ENCODE measurements around the gene SERPINB1. TPM values are rescaled to one million over a fixed set of nuclear protein-coding genes. Genes with fewer than 3 reads are reported as not detected.

Gene SERPINB1
- total and polyA plus RNA-seq, 9 of the 15 experiments (the other 6 are each of a cell fraction or from before 2014, with no cell fraction given) = 33.9 to 108 (median 63.8) TPM

DNA sequence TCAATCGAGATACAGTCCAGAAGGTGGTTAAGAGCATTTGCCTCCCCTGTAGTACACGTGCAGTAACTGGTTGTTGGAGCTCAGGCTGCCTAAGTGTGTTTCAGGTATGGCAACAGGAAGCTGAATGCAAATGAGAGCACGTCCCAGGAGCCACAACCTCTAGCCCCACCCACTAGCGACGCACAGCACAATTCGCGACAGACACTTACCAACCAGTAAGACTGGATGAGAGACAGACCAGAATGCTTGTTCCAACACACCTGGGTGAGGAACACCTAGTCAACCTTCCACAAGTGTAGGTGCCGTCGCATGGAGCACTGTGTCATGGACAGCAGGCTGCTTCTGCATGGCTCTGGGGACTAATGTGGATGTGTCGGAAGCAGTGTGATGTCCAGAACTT lies 7.2 kb upstream of the SERPINB1 start (continued):
- TF ChIP-seq ZFP30 (CRISPR knock-in tag; IDR thresholded peaks at IDR 0.05; ENCODE audit: borderline replicate concordance) (no peak), RFX1 (IDR thresholded peaks at IDR 0.05) (no peak; the same call in 1 of the 2 replicates), ZNF644 (tag; IDR thresholded peaks at IDR 0.05; ENCODE audit: low read depth) (no peak), ESRRA (IDR thresholded peaks at IDR 0.05; ENCODE audit: borderline replicate concordance, low read depth) (no peak), ZNF778 (CRISPR knock-in tag; IDR thresholded peaks at IDR 0.05) (no peak), HCFC1 (IDR thresholded peaks at IDR 0.05; ENCODE audit: low read depth, low read length) (no peak), ZNF217 (CRISPR knock-in tag; IDR thresholded peaks at IDR 0.05) (no peak), ETV1 (tag; conservative IDR thresholded peaks at IDR 0.05; ENCODE audit: low read depth) (no peak), SETDB1 (IDR thresholded peaks at IDR 0.05; ENCODE audit: low read length) (no peak), HOXB6 (CRISPR knock-in tag; IDR thresholded peaks at IDR 0.05; ENCODE audit: borderline replicate concordance) (no peak), ATF1 (CRISPR knock-in tag; IDR thresholded peaks at IDR 0.05) (no peak), ATF1 (tag; IDR thresholded peaks at IDR 0.05) (no peak; the same call in 1 of the 2 replicates), SP2 (IDR thresholded peaks at IDR 0.05; ENCODE audit: extremely low read depth, low read depth, low read length, poor library complexity, severe bottlenecking) (no peak), EP400 (IDR thresholded peaks at IDR 0.05) (0 out of 2 replicates have a peak, but pooled peaks have one; percentile 10), FOXK1 (CRISPR knock-in tag; IDR thresholded peaks at IDR 0.05; ENCODE audit: borderline replicate concordance) (no peak), STAT5A (IDR thresholded peaks at IDR 0.05; ENCODE audit: borderline replicate concordance, low read length) (no peak)
- TF ChIP-seq, protein P1, sequence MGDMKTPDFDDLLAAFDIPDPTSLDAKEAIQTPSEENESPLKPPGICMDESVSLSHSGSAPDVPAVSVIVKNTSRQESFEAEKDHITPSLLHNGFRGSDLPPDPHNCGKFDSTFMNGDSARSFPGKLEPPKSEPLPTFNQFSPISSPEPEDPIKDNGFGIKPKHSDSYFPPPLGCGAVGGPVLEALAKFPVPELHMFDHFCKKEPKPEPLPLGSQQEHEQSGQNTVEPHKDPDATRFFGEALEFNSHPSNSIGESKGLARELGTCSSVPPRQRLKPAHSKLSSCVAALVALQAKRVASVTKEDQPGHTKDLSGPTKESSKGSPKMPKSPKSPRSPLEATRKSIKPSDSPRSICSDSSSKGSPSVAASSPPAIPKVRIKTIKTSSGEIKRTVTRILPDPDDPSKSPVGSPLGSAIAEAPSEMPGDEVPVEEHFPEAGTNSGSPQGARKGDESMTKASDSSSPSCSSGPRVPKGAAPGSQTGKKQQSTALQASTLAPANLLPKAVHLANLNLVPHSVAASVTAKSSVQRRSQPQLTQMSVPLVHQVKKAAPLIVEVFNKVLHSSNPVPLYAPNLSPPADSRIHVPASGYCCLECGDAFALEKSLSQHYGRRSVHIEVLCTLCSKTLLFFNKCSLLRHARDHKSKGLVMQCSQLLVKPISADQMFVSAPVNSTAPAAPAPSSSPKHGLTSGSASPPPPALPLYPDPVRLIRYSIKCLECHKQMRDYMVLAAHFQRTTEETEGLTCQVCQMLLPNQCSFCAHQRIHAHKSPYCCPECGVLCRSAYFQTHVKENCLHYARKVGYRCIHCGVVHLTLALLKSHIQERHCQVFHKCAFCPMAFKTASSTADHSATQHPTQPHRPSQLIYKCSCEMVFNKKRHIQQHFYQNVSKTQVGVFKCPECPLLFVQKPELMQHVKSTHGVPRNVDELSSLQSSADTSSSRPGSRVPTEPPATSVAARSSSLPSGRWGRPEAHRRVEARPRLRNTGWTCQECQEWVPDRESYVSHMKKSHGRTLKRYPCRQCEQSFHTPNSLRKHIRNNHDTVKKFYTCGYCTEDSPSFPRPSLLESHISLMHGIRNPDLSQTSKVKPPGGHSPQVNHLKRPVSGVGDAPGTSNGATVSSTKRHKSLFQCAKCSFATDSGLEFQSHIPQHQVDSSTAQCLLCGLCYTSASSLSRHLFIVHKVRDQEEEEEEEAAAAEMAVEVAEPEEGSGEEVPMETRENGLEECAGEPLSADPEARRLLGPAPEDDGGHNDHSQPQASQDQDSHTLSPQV (IDR thresholded peaks at IDR 0.05) = 0 out of 2 replicates have a peak, but pooled peaks have one; percentile 66
- TF ChIP-seq, protein P2, sequence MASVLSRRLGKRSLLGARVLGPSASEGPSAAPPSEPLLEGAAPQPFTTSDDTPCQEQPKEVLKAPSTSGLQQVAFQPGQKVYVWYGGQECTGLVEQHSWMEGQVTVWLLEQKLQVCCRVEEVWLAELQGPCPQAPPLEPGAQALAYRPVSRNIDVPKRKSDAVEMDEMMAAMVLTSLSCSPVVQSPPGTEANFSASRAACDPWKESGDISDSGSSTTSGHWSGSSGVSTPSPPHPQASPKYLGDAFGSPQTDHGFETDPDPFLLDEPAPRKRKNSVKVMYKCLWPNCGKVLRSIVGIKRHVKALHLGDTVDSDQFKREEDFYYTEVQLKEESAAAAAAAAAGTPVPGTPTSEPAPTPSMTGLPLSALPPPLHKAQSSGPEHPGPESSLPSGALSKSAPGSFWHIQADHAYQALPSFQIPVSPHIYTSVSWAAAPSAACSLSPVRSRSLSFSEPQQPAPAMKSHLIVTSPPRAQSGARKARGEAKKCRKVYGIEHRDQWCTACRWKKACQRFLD (CRISPR knock-in tag; IDR thresholded peaks at IDR 0.05) = no peak
- TF ChIP-seq, protein P3, sequence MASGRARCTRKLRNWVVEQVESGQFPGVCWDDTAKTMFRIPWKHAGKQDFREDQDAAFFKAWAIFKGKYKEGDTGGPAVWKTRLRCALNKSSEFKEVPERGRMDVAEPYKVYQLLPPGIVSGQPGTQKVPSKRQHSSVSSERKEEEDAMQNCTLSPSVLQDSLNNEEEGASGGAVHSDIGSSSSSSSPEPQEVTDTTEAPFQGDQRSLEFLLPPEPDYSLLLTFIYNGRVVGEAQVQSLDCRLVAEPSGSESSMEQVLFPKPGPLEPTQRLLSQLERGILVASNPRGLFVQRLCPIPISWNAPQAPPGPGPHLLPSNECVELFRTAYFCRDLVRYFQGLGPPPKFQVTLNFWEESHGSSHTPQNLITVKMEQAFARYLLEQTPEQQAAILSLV (tag; IDR thresholded peaks at IDR 0.05) = no peak
